Endodermal cell (in vitro differentiated cells): ENCODE data around the gene NOG. TPM values are rescaled to one million over a fixed set of nuclear protein-coding genes. Genes with fewer than 3 reads are reported as not detected.

Experiments used
- DNase-seq: peaks from one replicate; pipeline ENCODE4 v3.0.0-alpha.2; 2017
- H3K27ac ChIP-seq: 2 replicates; pipeline ENCODE4 v1.5.1; 2013; ENCODE audit warnings: mild to moderate bottlenecking, low read depth, low read length, moderate library complexity
- H3K27me3 ChIP-seq: 2 replicates; pipeline ENCODE4 v1.6.1; 2013; ENCODE audit warnings: mild to moderate bottlenecking, low read length, moderate library complexity; ENCODE audit not compliant: insufficient read depth, control insufficient read depth, poor library complexity, severe bottlenecking
- H3K36me3 ChIP-seq: 2 replicates; pipeline ENCODE4 v1.7.0; 2013; ENCODE audit warnings: mild to moderate bottlenecking, low read length, moderate library complexity; ENCODE audit not compliant: control insufficient read depth, insufficient read depth
- H3K4me1 ChIP-seq: one replicate; pipeline ENCODE4 v1.7.0; 2013; ENCODE audit warnings: low read length; ENCODE audit not compliant: control insufficient read depth, insufficient read depth
- H3K4me3 ChIP-seq: 2 replicates; pipeline ENCODE4 v1.5.1; 2013; ENCODE audit warnings: mild to moderate bottlenecking, low read length, moderate library complexity
- H3K9ac ChIP-seq: 2 replicates; pipeline ENCODE4 v1.6.1; 2013; ENCODE audit warnings: mild to moderate bottlenecking, low read length, moderate library complexity; ENCODE audit not compliant: poor library complexity, severe bottlenecking; ENCODE audit errors: extremely low read depth
- H3K9me3 ChIP-seq: 2 replicates; pipeline ENCODE4 v1.6.1; 2013; ENCODE audit warnings: mild to moderate bottlenecking, low read length, moderate library complexity; ENCODE audit not compliant: control insufficient read depth
- H3K27ac Mint-ChIP-seq: 2 replicates; pipeline ENCODE4 v1.8.0; 2020; ENCODE audit warnings: mixed read lengths
- H3K27me3 Mint-ChIP-seq: 2 replicates; pipeline ENCODE4 v1.8.0; 2021; ENCODE audit warnings: mild to moderate bottlenecking, mixed read lengths; ENCODE audit not compliant: insufficient read depth
- H3K36me3 Mint-ChIP-seq: 2 replicates; pipeline ENCODE4 v1.8.0; 2020; ENCODE audit warnings: low read depth, mixed read lengths
- H3K4me1 Mint-ChIP-seq: 2 replicates; pipeline ENCODE4 v1.8.0; 2020; ENCODE audit warnings: mixed read lengths
- H3K4me3 Mint-ChIP-seq: 2 replicates; pipeline ENCODE4 v1.8.0; 2020; ENCODE audit warnings: mild to moderate bottlenecking, moderate library complexity, mixed read lengths
- H3K9me3 Mint-ChIP-seq: 2 replicates; pipeline ENCODE4 v1.8.0; 2020; ENCODE audit warnings: mild to moderate bottlenecking, mixed read lengths
- WGBS, 2 experiments: methylation state at CpG; one replicate each; pipeline versions ENCODE4 v1.1.5 to v1.1.7; 2013; ENCODE audit warnings: missing lambda C conversion rate in 2 of 2, mixed read lengths in 1 of 2; ENCODE audit not compliant: insufficient coverage in 1 of 2, insufficient read length in 1 of 2; 5-methylcytosine and 5-hydroxymethylcytosine counted together
- total RNA-seq, 2 donors: library from RNA; stranded (reverse); fragmentation: NEBNext Ultra II Directional in 1 of 2; extraction: Animal tissue kit (Norgen Biotek cat#: 25700) in 1 of 2; gene quantifications; 2 replicates in 1 of 2; 3 replicates in 1 of 2; pipeline ENCODE4 v1.2.1, GENCODE V29; 2021
- TF ChIP-seq, protein P1 (sequence below): fragments of 200-600 bp; sonication (generic); conservative IDR thresholded peaks from 2 replicates; pipeline ENCODE4 v1.5.0; 2021; ENCODE audit warnings: antibody characterized with exemption, mild to moderate bottlenecking

NOG gene
- total RNA-seq, 2 donors from 2014 or later: 2.0 to 6.7 TPM

DNA sequence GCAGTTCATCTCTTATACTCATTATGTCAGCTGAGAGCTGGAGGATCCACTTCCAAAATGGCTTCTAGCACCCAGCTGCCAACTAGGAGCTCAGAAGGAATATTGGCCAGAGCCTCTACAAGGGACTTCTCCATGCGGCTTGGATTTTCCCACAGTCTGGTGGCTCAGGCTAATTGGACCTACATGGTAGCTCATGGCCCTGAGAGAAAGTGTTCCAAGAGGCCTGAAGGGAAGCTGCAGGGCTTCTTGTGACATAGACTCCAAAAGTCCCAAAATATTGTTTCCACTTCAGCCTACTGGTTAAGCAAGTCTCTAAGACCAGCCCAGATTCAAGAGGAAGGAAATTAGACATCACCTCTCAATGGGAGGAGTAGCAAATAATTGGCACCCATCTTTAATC, 6.8 kb downstream of the NOG start:
- no peak overlapping the region for H3K27ac ChIP-seq
- peaks cover 93% of the 10 kb centered on the region for H3K27me3 Mint-ChIP-seq
- H3K27ac Mint-ChIP-seq: no peak overlapping the region
- no peak overlapping the region for H3K9ac ChIP-seq
- H3K9me3 ChIP-seq: no peaks in the 10 kb centered on the region
- H3K36me3 ChIP-seq: no peaks in the 10 kb centered on the region
- no peak overlapping the region for H3K4me3 ChIP-seq
- no peaks in the 10 kb centered on the region for H3K36me3 Mint-ChIP-seq
- H3K27me3 ChIP-seq: peaks cover 75% of the 10 kb centered on the region
- H3K4me1 Mint-ChIP-seq: peaks cover 26% of the 10 kb centered on the region
- no peaks in the 10 kb centered on the region for H3K9me3 Mint-ChIP-seq
- TF ChIP-seq, protein P1, sequence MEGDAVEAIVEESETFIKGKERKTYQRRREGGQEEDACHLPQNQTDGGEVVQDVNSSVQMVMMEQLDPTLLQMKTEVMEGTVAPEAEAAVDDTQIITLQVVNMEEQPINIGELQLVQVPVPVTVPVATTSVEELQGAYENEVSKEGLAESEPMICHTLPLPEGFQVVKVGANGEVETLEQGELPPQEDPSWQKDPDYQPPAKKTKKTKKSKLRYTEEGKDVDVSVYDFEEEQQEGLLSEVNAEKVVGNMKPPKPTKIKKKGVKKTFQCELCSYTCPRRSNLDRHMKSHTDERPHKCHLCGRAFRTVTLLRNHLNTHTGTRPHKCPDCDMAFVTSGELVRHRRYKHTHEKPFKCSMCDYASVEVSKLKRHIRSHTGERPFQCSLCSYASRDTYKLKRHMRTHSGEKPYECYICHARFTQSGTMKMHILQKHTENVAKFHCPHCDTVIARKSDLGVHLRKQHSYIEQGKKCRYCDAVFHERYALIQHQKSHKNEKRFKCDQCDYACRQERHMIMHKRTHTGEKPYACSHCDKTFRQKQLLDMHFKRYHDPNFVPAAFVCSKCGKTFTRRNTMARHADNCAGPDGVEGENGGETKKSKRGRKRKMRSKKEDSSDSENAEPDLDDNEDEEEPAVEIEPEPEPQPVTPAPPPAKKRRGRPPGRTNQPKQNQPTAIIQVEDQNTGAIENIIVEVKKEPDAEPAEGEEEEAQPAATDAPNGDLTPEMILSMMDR: no peak
- peaks cover 3% of the 10 kb centered on the region for H3K4me1 ChIP-seq
- 98% methylated on average over 1 of the region's 1 CpG; no CpG with 5 or more reads in 1 of the 2 experiments for WGBS, 2 experiments
- DNase-seq: no peak
- H3K4me3 Mint-ChIP-seq: no peak overlapping the region

DNA sequence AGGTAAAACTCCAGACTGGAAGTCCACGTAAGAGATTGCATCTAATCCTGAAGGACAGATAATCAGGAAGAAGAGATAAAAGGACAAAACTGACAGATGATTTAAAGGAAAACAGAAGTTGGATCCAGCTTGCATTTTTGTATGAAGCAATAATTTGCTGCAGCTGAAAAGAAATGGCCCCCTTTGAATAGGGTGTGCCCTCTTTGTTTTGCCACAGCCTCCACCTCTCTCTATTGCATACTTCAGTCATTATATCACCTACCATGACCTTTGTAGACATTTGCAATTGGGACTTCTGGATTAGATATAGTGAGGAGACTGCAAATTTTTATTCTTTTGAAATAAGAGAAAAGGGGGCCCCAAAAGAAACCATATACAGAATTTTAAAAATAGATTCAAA, 8.1 kb downstream of the NOG start:
- 75 to 78% methylated on average over 1 of the region's 1 CpG for WGBS, 2 experiments
- H3K4me1 Mint-ChIP-seq: peaks cover 39% of the 10 kb centered on the region
- peaks cover 92% of the 10 kb centered on the region for H3K27me3 Mint-ChIP-seq

DNA sequence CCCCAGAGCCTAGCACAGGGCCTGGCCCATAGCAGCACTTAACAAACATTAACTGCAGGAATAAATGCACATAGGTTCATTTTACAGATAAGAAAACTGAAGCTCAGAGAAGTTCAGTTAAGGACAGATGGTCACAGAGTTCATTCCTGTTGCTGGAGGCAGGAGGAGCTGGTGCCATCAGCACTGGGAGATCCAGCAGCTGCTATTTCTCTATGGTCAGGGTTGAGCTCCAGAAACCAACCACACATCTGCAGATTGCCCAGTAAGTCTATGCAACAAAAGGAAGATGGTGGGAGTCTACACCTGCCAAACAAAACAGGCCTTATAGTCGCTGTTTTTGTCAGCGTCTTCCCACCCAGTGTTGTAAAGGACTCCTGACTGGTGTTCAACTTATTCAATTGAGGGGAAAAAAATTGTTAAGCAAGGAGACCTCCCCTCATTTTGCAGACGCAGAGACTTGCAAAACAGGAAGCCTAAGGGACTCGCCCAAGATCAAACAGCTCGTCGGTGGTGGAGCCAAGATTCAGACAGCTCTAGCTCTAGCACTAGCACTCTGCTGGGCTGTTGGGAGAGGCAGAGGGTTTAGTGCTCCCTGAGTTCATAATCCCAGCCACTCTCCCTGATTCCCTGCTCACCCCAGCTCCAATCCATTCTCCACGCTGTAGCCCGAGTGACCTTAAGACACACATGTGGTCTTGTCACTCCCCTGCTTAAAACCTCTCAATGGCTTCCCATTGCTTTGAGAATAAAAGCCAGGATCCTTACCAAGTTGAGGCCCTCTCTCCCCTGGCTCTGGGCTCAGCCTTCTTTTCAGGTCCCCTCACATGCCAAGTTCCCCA, 9.0 kb downstream of the NOG start:
- Mint-ChIP-seq H3K27ac (no peak overlapping the region), H3K4me3 (no peak overlapping the region)
- 86 to 91% methylated on average over 5 to 8 of the region's 8 CpGs for WGBS, 2 experiments

More for the DNA sequence above, 8.1 kb downstream of the NOG start:
- Histone ChIP-seq H3K9ac (no peak overlapping the region), H3K27me3 (peaks cover 81% of the 10 kb centered on the region), H3K36me3 (no peaks in the 10 kb centered on the region), H3K9me3 (no peaks in the 10 kb centered on the region), H3K4me1 (peaks cover 7% of the 10 kb centered on the region), H3K27ac (no peak overlapping the region), H3K4me3 (no peak overlapping the region)
- DNase-seq: no peak
- Mint-ChIP-seq H3K4me3 (no peak overlapping the region), H3K27ac (no peak overlapping the region), H3K9me3 (no peaks in the 10 kb centered on the region), H3K36me3 (no peaks in the 10 kb centered on the region)
- TF ChIP-seq, protein P1: no peak

More for the DNA sequence above, 9.0 kb downstream of the NOG start:
- Mint-ChIP-seq H3K27me3 (peaks cover 91% of the 10 kb centered on the region), H3K9me3 (no peaks in the 10 kb centered on the region), H3K36me3 (no peaks in the 10 kb centered on the region), H3K4me1 (peaks cover 39% of the 10 kb centered on the region)
- Histone ChIP-seq H3K4me3 (no peak overlapping the region), H3K4me1 (peaks cover 7% of the 10 kb centered on the region), H3K36me3 (no peaks in the 10 kb centered on the region), H3K9ac (no peak overlapping the region), H3K9me3 (no peaks in the 10 kb centered on the region), H3K27ac (no peak overlapping the region), H3K27me3 (peaks cover 79% of the 10 kb centered on the region)
- DNase-seq: no peak
- TF ChIP-seq, protein P1: no peak
